Body of pancreas (tissue), 4 donors: Measurements from ENCODE around the gene TGFBR3. TPM values are rescaled to one million over a fixed set of nuclear protein-coding genes. Genes with fewer than 3 reads are reported as not detected.

ENCODE experiments used
- ATAC-seq: fragments of 150-250 bp; one replicate; pipeline ENCODE4 v1.9.1; 2016
- DNase-seq, 4 donors: peaks; one replicate each; pipeline ENCODE4 v3.0.0-alpha.2; 2019
- H3K27ac ChIP-seq, 4 donors: fragments of 200-600 bp; sonication (generic); 1 replicate in 3 of 4; 2 replicates in 1 of 4; pipeline versions ENCODE4 v1.5.1 to v1.6.1; 2016 to 2019; ENCODE audit warnings: mild to moderate bottlenecking in 1 of 4, mixed read lengths in 1 of 4, moderate library complexity in 1 of 4
- H3K27me3 ChIP-seq, 2 donors: fragments of 200-600 bp; sonication (generic); one replicate each; pipeline ENCODE4 v1.6.0; 2016; ENCODE audit warnings: mild to moderate bottlenecking in 1 of 2
- H3K36me3 ChIP-seq, 2 donors: fragments of 200-600 bp; sonication (generic); replicated peaks in 1 of 2; 2 replicates each; pipeline ENCODE4 v1.5.1; 2016; ENCODE audit warnings: low read depth in 2 of 2; ENCODE audit not compliant: insufficient read depth in 1 of 2
- H3K4me1 ChIP-seq: fragments of 200-600 bp; sonication (generic); one replicate; pipeline ENCODE4 v1.6.0; 2016
- H3K4me3 ChIP-seq, 2 donors: fragments of 200-600 bp; sonication (generic); 1 replicate in 1 of 2; 2 replicates in 1 of 2; pipeline ENCODE4 v1.5.1; 2016 to 2019
- H3K9me3 ChIP-seq, 3 donors: fragments of 200-600 bp; sonication (generic); 1 replicate in 2 of 3; 2 replicates in 1 of 3; pipeline ENCODE4 v1.5.1; 2016
- CTCF ChIP-seq, 7 experiments: fragments of 450-650 bp in 4 of 7; fragments of 200-600 bp in 3 of 7; sonication (generic) in 3 of 7; IDR thresholded peaks; one replicate each; pipeline ENCODE4 v1.5.1; 2016 to 2019; ENCODE audit warnings: antibody characterized with exemption in 7 of 7
- POLR2A ChIP-seq, 3 donors: fragments of 450-650 bp; IDR thresholded peaks; one replicate each; pipeline ENCODE4 v1.6.1; 2016; ENCODE audit warnings: antibody characterized with exemption in 3 of 3, mild to moderate bottlenecking in 2 of 3
- WGBS, 2 donors: methylation state at CpG; one replicate each; pipeline ENCODE4 v1.1.5; 2017; 5-methylcytosine and 5-hydroxymethylcytosine counted together
- intact Hi-C: fragments of 100-400 bp; cut with DNase I; formaldehyde crosslinking; loops from one replicate; pipeline ENCODE4 v1.15.1; 2023
- total RNA-seq, 2 donors: library from RNA; depleted of rRNA; stranded (reverse); fragments of >200 nt; gene quantifications; one replicate each; pipeline ENCODE4 v1.1.0, GENCODE V29; 2016

TGFBR3 gene
- total RNA-seq, 2 donors from 2014 or later: 52.4 to 63.6 TPM

GRCh38 chr1:91708691-91709090 is 177.3 kb downstream of the TGFBR3 start:
- 95 to 97% methylated on average over 5 of the region's 5 CpGs for WGBS, 2 donors
- intact Hi-C loops: no loop called here
- no peaks in the 10 kb centered on the region for H3K4me1 ChIP-seq

GRCh38 chr1:91707890-91708218 is 178.1 kb downstream of the TGFBR3 start:
- TF ChIP-seq CTCF (IDR thresholded peaks at IDR 0.05) (no peak), POLR2A (IDR thresholded peaks at IDR 0.05) (no peak)
- Histone ChIP-seq H3K4me3 (no peak overlapping the region), H3K27me3 (no peaks in the 10 kb centered on the region), H3K9me3 (no peaks in the 10 kb centered on the region), H3K4me1 (no peaks in the 10 kb centered on the region), H3K36me3 (peaks cover 0 to 6% of the 10 kb centered on the region in 2 donors), H3K27ac (no peak overlapping the region)
- 100% methylated on average over 1 of the region's 1 CpG for WGBS, 2 donors
- DNase-seq (no peak), ATAC-seq (no peak)
- intact Hi-C loops: no loop called here

More at GRCh38 chr1:91708691-91709090, 177.3 kb downstream of the TGFBR3 start:
- Histone ChIP-seq H3K9me3 (no peaks in the 10 kb centered on the region), H3K27me3 (no peaks in the 10 kb centered on the region), H3K4me3 (no peak overlapping the region), H3K27ac (no peak overlapping the region), H3K36me3 (peaks cover 0 to 6% of the 10 kb centered on the region in 2 donors)
- no peak for DNase-seq
- TF ChIP-seq POLR2A (IDR thresholded peaks at IDR 0.05) (no peak), CTCF (IDR thresholded peaks at IDR 0.05) (no peak)
- no peak for ATAC-seq

- intact Hi-C loops: no loop called here
- Histone ChIP-seq H3K27me3 (no peaks in the 10 kb centered on the region), H3K9me3 (no peaks in the 10 kb centered on the region), H3K36me3 (peaks cover 0 to 6% of the 10 kb centered on the region in 2 donors), H3K4me1 (no peaks in the 10 kb centered on the region), H3K4me3 (no peak overlapping the region), H3K27ac (no peak overlapping the region)
- ATAC-seq (no peak), DNase-seq (no peak)
- no peak for TF ChIP-seq CTCF (IDR thresholded peaks at IDR 0.05)
- TF ChIP-seq POLR2A (IDR thresholded peaks at IDR 0.05): no peak
- WGBS, 2 donors: 95 to 100% methylated on average over 3 of the region's 3 CpGs
Measured at GRCh38 chr1:91707114-91707889, 178.6 kb downstream of the TGFBR3 start.

GRCh38 chr1:91706140-91706957 is 179.6 kb downstream of the TGFBR3 start:
- peaks cover 0 to 6% of the 10 kb centered on the region in 2 donors for H3K36me3 ChIP-seq
- no peak for DNase-seq
- intact Hi-C loops: no loop called here
- peaks cover 4% of the 10 kb centered on the region for H3K4me1 ChIP-seq
- TF ChIP-seq POLR2A (IDR thresholded peaks at IDR 0.05) (no peak), CTCF (IDR thresholded peaks at IDR 0.05) (no peak)
- no peaks in the 10 kb centered on the region for H3K9me3 ChIP-seq
- no peak overlapping the region for H3K4me3 ChIP-seq
- ATAC-seq: no peak
- H3K27me3 ChIP-seq: no peaks in the 10 kb centered on the region
- H3K27ac ChIP-seq: no peak overlapping the region
- WGBS, 2 donors: 57 to 90% methylated on average over 5 of the region's 5 CpGs
